GM23248 (cell line): Measurements from ENCODE around the gene ATP2C2. TPM values are rescaled to one million over a fixed set of nuclear protein-coding genes. Genes with fewer than 3 reads are reported as not detected.

Experiments
- DNase-seq: peaks from one replicate; pipeline ENCODE4 v3.0.0-alpha.2; 2015
- H2AFZ ChIP-seq: fragments of 200-600 bp; sonication (generic); 2 replicates; pipeline ENCODE4 v1.6.1; 2016; ENCODE audit warnings: antibody characterized with exemption
- H3F3A ChIP-seq: fragments of 200-600 bp; sonication (generic); 2 replicates; pipeline ENCODE4 v1.6.1; 2016; ENCODE audit warnings: mild to moderate bottlenecking, antibody characterized with exemption, mixed run types; ENCODE audit not compliant: insufficient read depth
- H3K27ac ChIP-seq: fragments of 200-600 bp; sonication (generic); 2 replicates; pipeline ENCODE4 v1.5.1; 2016; ENCODE audit warnings: mild to moderate bottlenecking
- H3K27me3 ChIP-seq: fragments of 200-600 bp; sonication (generic); replicated peaks from 2 replicates; pipeline ENCODE4 v1.6.1; 2016; ENCODE audit warnings: mild to moderate bottlenecking; ENCODE audit not compliant: insufficient read depth
- H3K36me3 ChIP-seq: fragments of 200-600 bp; sonication (generic); 2 replicates; pipeline ENCODE4 v1.6.1; 2016; ENCODE audit warnings: low read depth, mild to moderate bottlenecking
- H3K4me1 ChIP-seq: fragments of 200-600 bp; sonication (generic); 2 replicates; pipeline ENCODE4 v1.6.1; 2016; ENCODE audit warnings: mild to moderate bottlenecking; ENCODE audit not compliant: insufficient read depth
- H3K4me2 ChIP-seq: fragments of 200-600 bp; sonication (generic); one replicate; pipeline ENCODE4 v1.6.1; 2016; ENCODE audit warnings: mild to moderate bottlenecking; ENCODE audit not compliant: unreplicated experiment
- H3K4me3 ChIP-seq: fragments of 200-600 bp; sonication (generic); 2 replicates; pipeline ENCODE4 v1.5.1; 2016; ENCODE audit warnings: mild to moderate bottlenecking
- H3K79me2 ChIP-seq: fragments of 200-600 bp; sonication (generic); 2 replicates; pipeline ENCODE4 v1.6.1; 2016; ENCODE audit warnings: mild to moderate bottlenecking; ENCODE audit not compliant: insufficient read depth
- H3K9ac ChIP-seq: fragments of 200-600 bp; sonication (generic); 2 replicates; pipeline ENCODE4 v1.6.1; 2016; ENCODE audit warnings: mild to moderate bottlenecking
- H3K9me2 ChIP-seq: fragments of 200-600 bp; sonication (generic); 2 replicates; pipeline ENCODE4 v1.6.1; 2016; ENCODE audit warnings: mixed run types, mild to moderate bottlenecking, moderate library complexity; ENCODE audit not compliant: insufficient read depth
- H3K9me3 ChIP-seq: fragments of 200-600 bp; sonication (generic); one replicate; pipeline ENCODE4 v1.6.1; 2017; ENCODE audit warnings: low read depth
- H4K20me1 ChIP-seq: fragments of 200-600 bp; sonication (generic); 2 replicates; pipeline ENCODE4 v1.6.0; 2016; ENCODE audit not compliant: insufficient read depth
- EZH2 ChIP-seq: fragments of 200-600 bp; sonication (generic); IDR thresholded peaks from 2 replicates; pipeline ENCODE4 v1.6.1; 2018; ENCODE audit warnings: antibody characterized with exemption, mild to moderate bottlenecking; ENCODE audit not compliant: insufficient read depth, poor library complexity, severe bottlenecking
- EZH2phosphoT487 ChIP-seq: fragments of 200-600 bp; sonication (generic); IDR thresholded peaks from 2 replicates; pipeline ENCODE4 v1.6.1; 2018; ENCODE audit warnings: antibody characterized with exemption, moderate library complexity, mild to moderate bottlenecking, low read depth; ENCODE audit not compliant: insufficient read depth
- WGBS, 2 experiments: methylation state at CpG; one replicate each; pipeline ENCODE4 v1.1.6; 2015 to 2017; ENCODE audit warnings: low lambda C conversion rate in 2 of 2, low coverage in 1 of 2; ENCODE audit errors: missing lambda C conversion rate in 2 of 2; 5-methylcytosine and 5-hydroxymethylcytosine counted together
- in situ Hi-C: fragments of 300-500 bp; cut with MboI; formaldehyde crosslinking; loops from 2 replicates; pipeline ENCODE4 v1.15.0; 2020
- polyA plus RNA-seq: library from polyadenylated mRNA; unstranded; fragments of >200 nt; fragmentation: Nextera tagmentation; extraction: Ambion mirVana; gene quantifications from 2 replicates; pipeline ENCODE4 v1.2.1, GENCODE V29; 2016
- total RNA-seq: library from RNA; depleted of rRNA; stranded (reverse); fragments of >200 nt; shearing (Covaris generic); gene quantifications from 2 replicates; pipeline ENCODE4 v1.2.3, GENCODE V29; 2014

Gene ATP2C2
- total and polyA plus RNA-seq, 2 experiments from 2014 or later, result 0.84 TPM; not detected in 1

DNA sequence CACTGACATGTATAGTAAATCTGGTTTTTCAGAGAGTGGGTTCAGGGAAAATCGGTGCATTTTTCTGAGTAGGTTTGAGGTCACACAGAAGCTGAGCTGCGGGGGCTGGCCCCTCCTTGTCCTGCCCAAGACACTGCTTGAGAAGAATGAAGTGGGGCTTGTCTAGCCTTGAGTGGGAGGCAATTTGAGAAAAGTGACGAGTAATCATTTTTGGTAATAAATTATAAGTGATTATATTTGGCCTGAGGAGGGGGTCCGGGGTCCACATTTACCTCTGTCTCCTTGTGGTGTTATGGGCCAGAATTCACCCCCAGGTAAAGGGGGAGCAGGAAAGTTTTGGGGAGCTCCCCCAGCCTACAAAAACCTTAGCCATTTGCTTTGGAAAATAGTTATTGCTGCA is 45.6 kb upstream of the ATP2C2 start:
- no peak overlapping the region for H3K4me3 ChIP-seq
- H3K36me3 ChIP-seq, result no peaks in the 10 kb centered on the region
- no peaks in the 10 kb centered on the region for H3K9me2 ChIP-seq
- H3K9ac ChIP-seq, result no peak overlapping the region
- no peaks in the 10 kb centered on the region for H3K9me3 ChIP-seq
- H2AFZ ChIP-seq, result no peak overlapping the region
- H3K27ac ChIP-seq, result no peak overlapping the region
- TF ChIP-seq EZH2 (no peak), EZH2phosphoT487 (no peak)
- H3K79me2 ChIP-seq, result no peaks in the 10 kb centered on the region
- H3K4me2 ChIP-seq, result no peak overlapping the region
- peaks cover 22% of the 10 kb centered on the region for H3K27me3 ChIP-seq
- WGBS, 2 experiments, result 52 to 56% methylated on average over 4 of the region's 4 CpGs
- in situ Hi-C loops, result no loop called here
- DNase-seq, result no peak
- no peaks in the 10 kb centered on the region for H3K4me1 ChIP-seq
- no peaks in the 10 kb centered on the region for H3F3A ChIP-seq
- H4K20me1 ChIP-seq, result no peaks in the 10 kb centered on the region

DNA sequence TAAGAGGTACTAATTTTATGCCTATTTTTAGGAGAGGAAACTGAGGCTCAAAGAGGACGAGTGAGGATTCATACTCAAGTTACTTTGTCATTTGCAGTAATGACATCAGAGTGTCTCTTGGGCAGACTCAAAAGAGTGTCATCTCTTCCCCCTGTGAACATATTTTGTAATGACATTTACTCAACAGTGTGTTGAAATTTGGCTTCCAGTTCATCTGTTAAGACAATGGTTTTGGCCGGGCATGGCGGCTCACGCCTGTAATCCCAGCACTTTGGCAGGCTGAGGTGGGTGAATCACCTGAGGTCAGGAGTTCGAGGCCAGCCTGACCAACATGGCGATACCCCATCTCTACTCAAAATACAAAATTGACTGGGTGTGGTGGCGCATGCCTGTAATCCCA is 44.7 kb upstream of the ATP2C2 start:
- in situ Hi-C loops, result no loop called here
- Histone ChIP-seq H3K36me3 (no peaks in the 10 kb centered on the region), H3K4me1 (no peaks in the 10 kb centered on the region), H3K27me3 (peaks cover 22% of the 10 kb centered on the region), H3F3A (no peaks in the 10 kb centered on the region), H3K79me2 (no peaks in the 10 kb centered on the region), H3K4me3 (no peak overlapping the region), H3K9me2 (no peaks in the 10 kb centered on the region), H3K9ac (no peak overlapping the region), H3K27ac (no peak overlapping the region), H2AFZ (no peak overlapping the region), H3K9me3 (no peaks in the 10 kb centered on the region), H4K20me1 (no peaks in the 10 kb centered on the region), H3K4me2 (no peak overlapping the region)
- peak; percentile 34 for DNase-seq
- TF ChIP-seq EZH2 (no peak), EZH2phosphoT487 (no peak)
- 71% methylated on average over 7 of the region's 7 CpGs for WGBS, 2 experiments

DNA sequence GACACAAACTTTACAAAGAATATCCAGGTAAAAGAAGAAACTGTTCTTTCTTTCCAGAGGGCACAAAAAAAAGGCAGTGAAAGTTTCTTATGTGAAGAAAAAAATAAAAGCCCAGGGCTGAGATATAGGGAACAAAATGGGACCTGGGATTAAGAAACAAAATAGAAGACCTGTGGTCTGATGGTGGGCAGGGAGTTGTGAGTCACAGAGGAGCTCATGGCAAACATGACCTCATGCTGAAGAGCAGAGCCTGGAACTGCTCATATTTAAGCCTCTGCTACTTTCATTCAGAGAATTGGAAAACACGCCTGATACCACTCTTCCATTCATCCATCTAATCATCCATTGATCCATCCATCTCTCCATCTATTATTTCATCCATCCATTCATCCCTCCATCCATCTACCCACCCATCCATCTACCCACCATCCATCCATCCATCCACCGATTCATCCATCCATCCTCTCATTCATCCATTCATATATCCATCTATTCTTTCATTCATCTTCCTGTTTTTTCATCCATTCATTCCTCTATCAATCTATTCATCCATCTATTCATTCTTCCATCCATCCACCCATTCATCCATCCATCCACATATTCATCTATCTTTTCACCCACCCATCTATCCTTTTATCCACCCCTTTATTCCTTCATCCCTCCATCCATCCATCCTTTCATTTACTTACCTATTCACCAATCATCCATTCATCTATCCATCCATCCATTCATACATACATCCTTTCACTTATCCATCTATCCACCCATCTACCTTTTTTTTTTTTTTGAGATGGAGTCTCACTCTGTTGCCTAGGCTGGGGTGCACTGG is 43.7 kb upstream of the ATP2C2 start:
- Histone ChIP-seq H3K27me3 (peaks cover 21% of the 10 kb centered on the region), H3K9ac (no peak overlapping the region), H4K20me1 (no peaks in the 10 kb centered on the region), H3K9me3 (no peaks in the 10 kb centered on the region), H3K4me2 (no peak overlapping the region), H3K79me2 (no peaks in the 10 kb centered on the region), H3K9me2 (no peaks in the 10 kb centered on the region), H2AFZ (no peak overlapping the region), H3F3A (no peaks in the 10 kb centered on the region), H3K36me3 (no peaks in the 10 kb centered on the region), H3K4me1 (no peaks in the 10 kb centered on the region), H3K4me3 (no peak overlapping the region), H3K27ac (no peak overlapping the region)
- peak; percentile 37 for DNase-seq
- in situ Hi-C loops, result no loop called here
- no peak for TF ChIP-seq EZH2phosphoT487
- TF ChIP-seq EZH2, result no peak
- WGBS, 2 experiments, result 39 to 42% methylated on average over 2 of the region's 2 CpGs

DNA sequence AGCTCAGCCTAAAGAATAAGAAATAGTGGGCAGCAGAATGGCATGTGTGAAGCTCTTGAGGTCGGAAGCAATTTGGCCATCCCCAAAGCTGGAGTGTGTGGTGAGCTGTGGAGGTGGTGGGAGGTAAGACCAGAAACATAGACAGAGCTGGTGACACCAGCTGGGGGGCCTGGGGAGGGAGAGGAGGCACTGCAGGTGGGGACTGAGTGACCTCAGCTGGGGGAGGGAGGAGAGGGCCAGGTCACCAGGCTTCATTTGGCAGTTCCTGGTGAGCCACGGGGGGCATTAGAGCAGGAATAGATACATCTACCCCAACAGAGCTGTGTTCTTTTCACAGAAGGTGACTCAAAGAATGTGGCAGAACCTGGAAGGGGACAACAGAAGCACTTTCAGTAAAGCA is 41.8 kb upstream of the ATP2C2 start:
- WGBS, 2 experiments, result 15 to 19% methylated on average over 2 of the region's 2 CpGs

More for the DNA sequence above, 41.8 kb upstream of the ATP2C2 start:
- Histone ChIP-seq H3K9me2 (no peaks in the 10 kb centered on the region), H3K4me3 (no peak overlapping the region), H3K4me1 (no peaks in the 10 kb centered on the region), H3K4me2 (no peak overlapping the region), H3K79me2 (no peaks in the 10 kb centered on the region), H4K20me1 (no peaks in the 10 kb centered on the region), H3K9ac (no peak overlapping the region), H3F3A (no peaks in the 10 kb centered on the region), H3K27me3 (peaks cover 10% of the 10 kb centered on the region), H2AFZ (no peak overlapping the region), H3K9me3 (no peaks in the 10 kb centered on the region), H3K36me3 (no peaks in the 10 kb centered on the region), H3K27ac (no peak overlapping the region)
- TF ChIP-seq EZH2phosphoT487, result no peak
- in situ Hi-C loops, result no loop called here
- no peak for DNase-seq
